K562 (cell line): ENCODE measurements around the gene PDIA4. TPM values are rescaled to one million over a fixed set of nuclear protein-coding genes. Genes with fewer than 3 reads are reported as not detected.

ENCODE experiments used
- EP400 ChIP-seq: fragments of 450-650 bp; IDR thresholded peaks from 2 replicates; pipeline ENCODE4 v1.6.1; 2017; ENCODE audit warnings: antibody characterized with exemption, mild to moderate bottlenecking, moderate library complexity
- EZH2 ChIP-seq: IDR thresholded peaks from 2 replicates; pipeline ENCODE4 v1.6.1; 2012; ENCODE audit warnings: low read depth, mild to moderate bottlenecking, inconsistent platforms, low read length, borderline replicate concordance
- FOSL1 ChIP-seq: fragments of 200-800 bp; sonication (Bioruptor generic); conservative IDR thresholded peaks from 2 replicates; pipeline ENCODE4 v1.6.1; 2016; ENCODE audit warnings: missing genetic modification characterization, missing compliant biosample characterization
- FOXK2 ChIP-seq, 2 experiments: fragments of 450-650 bp; IDR thresholded peaks in 1 of 2; conservative IDR thresholded peaks in 1 of 2; 2 replicates each; pipeline ENCODE4 v1.6.1; 2016; ENCODE audit warnings: low read depth in 2 of 2, mild to moderate bottlenecking in 1 of 2
- GTF2E2 ChIP-seq: fragments of 200-800 bp; sonication (Bioruptor generic); IDR thresholded peaks from 2 replicates; pipeline ENCODE4 v1.6.1; 2016; ENCODE audit warnings: missing genetic modification characterization, missing compliant biosample characterization
- MTA2 ChIP-seq: fragments of 450-650 bp; IDR thresholded peaks from 2 replicates; pipeline ENCODE4 v1.6.1; 2016; ENCODE audit warnings: low read depth
- MYBL2 ChIP-seq, 2 experiments: fragments of 450-650 bp in 1 of 2; sonication (generic) in 1 of 2; formaldehyde crosslinking in 1 of 2; IDR thresholded peaks; 2 replicates each; pipeline versions ENCODE4 v1.6.1 to v1.8.1; 2017 to 2022; ENCODE audit warnings: borderline replicate concordance in 1 of 2, inconsistent platforms in 1 of 2, low read depth in 1 of 2, mild to moderate bottlenecking in 1 of 2, missing genetic modification reagents in 1 of 2, moderate library complexity in 1 of 2
- NFE2L1 ChIP-seq: fragments of 450-650 bp; IDR thresholded peaks from 2 replicates; pipeline ENCODE4 v1.6.1; 2016; ENCODE audit warnings: missing genetic modification characterization, low read depth, mild to moderate bottlenecking, missing compliant biosample characterization, moderate library complexity, borderline replicate concordance
- PTRF ChIP-seq: fragments of 450-650 bp; IDR thresholded peaks from 2 replicates; pipeline ENCODE4 v1.6.1; 2016; ENCODE audit warnings: mild to moderate bottlenecking, missing genetic modification characterization, missing compliant biosample characterization
- RBM34 ChIP-seq: fragments of 200-400 bp; formaldehyde crosslinking; IDR thresholded peaks from 2 replicates; pipeline ENCODE4 v1.6.1; 2018; ENCODE audit warnings: low read length, borderline replicate concordance; ENCODE audit not compliant: insufficient read depth
- TBP ChIP-seq: optimal IDR thresholded peaks from 2 replicates; pipeline ENCODE3; 2011; ENCODE audit warnings: low read depth, low read length, improper control_type of control experiment
- ZBTB33 ChIP-seq: sonication (generic); formaldehyde crosslinking; IDR thresholded peaks from 2 replicates; pipeline ENCODE4 v1.8.1; 2023; ENCODE audit warnings: mild to moderate bottlenecking, missing genetic modification reagents
- ZNF124 ChIP-seq: sonication (generic); formaldehyde crosslinking; IDR thresholded peaks from 2 replicates; pipeline ENCODE4 v1.8.1; 2022; ENCODE audit warnings: missing genetic modification reagents
- ZNF134 ChIP-seq: fragments of 250-450 bp; sonication (Bioruptor Pico); conservative IDR thresholded peaks from 2 replicates; pipeline ENCODE4 v1.4.0; 2020
- ZNF318 ChIP-seq, 2 experiments: fragments of 450-650 bp; IDR thresholded peaks; 2 replicates each; pipeline ENCODE4 v1.6.1; 2016; ENCODE audit warnings: mild to moderate bottlenecking in 2 of 2, borderline replicate concordance in 1 of 2, low read depth in 1 of 2, moderate library complexity in 1 of 2
- ZNF436 ChIP-seq: fragments of 250-450, 450-650 bp; sonication (Bioruptor Pico); formaldehyde crosslinking; IDR thresholded peaks from 2 replicates; pipeline ENCODE4 v1.7.0; 2020; ENCODE audit warnings: mild to moderate bottlenecking
- polyA plus RNA-seq, 8 experiments: library from polyadenylated mRNA; depleted of rRNA in 4 of 8; stranded (reverse) in 5 of 8; unstranded in 3 of 8; fragments of >200 nt; fragmentation: Nextera tagmentation in 2 of 8; fragmentation: Illumina TruSeq in 1 of 8; extraction: Ambion mirVana in 2 of 8; extraction: Trizol in 1 of 8; gene quantifications; 2 replicates each; pipeline versions ENCODE4 v1.2.1 to v1.2.3, GENCODE V29; 2011 to 2014; ENCODE audit warnings: inconsistent platforms in 1 of 8, missing spikeins in 1 of 8
- total RNA-seq, 7 experiments: library from RNA; depleted of rRNA in 6 of 7; stranded (reverse); fragments of >200 nt in 6 of 7; fragmentation: Illumina TruSeq in 2 of 7; extraction: Trizol in 2 of 7; gene quantifications; 2 replicates each; pipeline versions ENCODE4 v1.2.1 to v1.2.3, GENCODE V29; 2011 to 2021; ENCODE audit warnings: low replicate concordance in 1 of 7

PDIA4 gene
- total and polyA plus RNA-seq, 9 of the 15 experiments (the other 6 are each of a cell fraction or from before 2014, with no cell fraction given), result 9.1 to 175 (median 146) TPM

- TF ChIP-seq MYBL2 (IDR thresholded peaks at IDR 0.05; ENCODE audit: low read depth) (no peak), MYBL2 (CRISPR knock-in tag; IDR thresholded peaks at IDR 0.05; ENCODE audit: borderline replicate concordance) (no peak), GTF2E2 (tag) (no peak), FOSL1 (tag) (peak; percentile 51; the same call in 1 of the 2 replicates), TBP (peak; percentile 99), ZNF134 (CRISPR knock-in tag) (no peak; the same call in 1 of the 2 replicates), NFE2L1 (no peak), FOXK2 (conservative IDR thresholded peaks at IDR 0.05 in 1 of 2, IDR thresholded peaks at IDR 0.05 in 1 of 2; ENCODE audit: low read depth in 2 of 2) (peak; percentile 53 to 64; a peak in 2 of 4 replicates), ZBTB33 (CRISPR knock-in tag) (no peak), ZNF318 (IDR thresholded peaks at IDR 0.05; ENCODE audit: borderline replicate concordance in 1 of 2, low read depth in 1 of 2) (no peak), MTA2 (peak; percentile 56), EP400 (no peak; the same call in 1 of the 2 replicates), RBM34 (no peak), ZNF436 (CRISPR knock-in tag) (no peak), ZNF124 (no peak), PTRF (tag) (no peak), EZH2 (no peak)
Measured at GRCh38 chr7:148987010-148987750, 41.1 kb downstream of the PDIA4 start (continued).
